NOMO-1 (cell line): ENCODE results near the gene NR2C2AP.

Source experiments
- DNase-seq, 2 experiments: peaks; one replicate each; lab custom pipeline; 2025; ENCODE audit not compliant: unreplicated experiment in 2 of 2; lab: John Stamatoyannopoulos, UW

Gene NR2C2AP

DNA sequence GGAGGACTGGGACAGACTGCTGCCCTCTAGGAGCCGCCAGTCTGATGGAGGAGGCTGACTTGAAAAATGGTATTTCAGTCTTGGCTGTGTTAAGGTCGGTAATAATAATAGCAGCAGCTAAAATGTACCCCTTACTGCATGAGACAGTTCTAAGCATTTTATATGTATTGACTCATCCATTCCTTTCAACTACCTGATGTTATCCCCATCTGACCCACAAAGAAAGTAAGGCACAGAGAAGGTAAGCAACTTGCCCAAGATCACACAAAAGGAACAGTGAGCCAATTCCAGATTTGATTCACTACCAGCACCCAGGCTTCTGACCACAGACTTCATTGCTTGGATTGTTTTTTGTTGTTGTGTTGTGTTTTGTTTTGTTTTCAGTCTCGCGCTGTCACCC lies 12.6 kb upstream of the NR2C2AP start:
- DNase-seq = no peak

DNA sequence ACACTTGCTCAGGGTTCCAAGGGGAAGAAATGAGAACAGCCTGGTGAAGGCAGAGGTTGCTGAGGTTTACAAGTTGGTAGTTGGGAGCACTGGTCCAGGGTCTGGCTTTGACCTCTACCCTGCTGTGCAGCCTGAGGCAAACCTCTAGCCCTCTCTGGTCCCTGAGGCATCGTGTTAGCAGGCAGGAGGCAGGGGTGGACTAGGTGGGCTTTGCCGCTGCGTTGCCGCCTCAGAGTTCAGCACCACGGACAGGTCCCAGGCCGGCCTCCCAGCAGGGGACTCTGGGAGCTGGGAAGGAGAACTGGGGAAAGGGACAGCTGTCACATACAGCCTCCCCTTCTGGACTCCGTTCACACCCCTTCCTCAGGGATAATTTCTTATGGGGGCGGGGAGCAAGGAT lies 11.7 kb upstream of the NR2C2AP start:
- peak; percentile 8 to 15 for DNase-seq

DNA sequence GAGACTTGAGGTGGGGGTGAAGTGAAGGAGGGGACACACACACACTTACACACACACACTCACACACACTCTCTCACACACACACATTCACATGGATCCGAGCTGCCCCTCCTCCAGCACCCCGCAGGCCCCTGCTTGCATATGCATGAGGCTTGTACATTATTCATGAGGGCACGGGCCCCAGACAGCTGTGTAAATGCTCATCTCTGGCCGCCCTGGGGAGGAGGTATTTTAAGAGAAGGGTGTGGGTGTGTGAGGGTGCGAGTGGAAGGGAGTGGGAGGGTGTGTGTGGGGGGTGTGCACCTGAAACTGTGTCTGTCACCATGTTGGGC lies 10.9 kb upstream of the NR2C2AP start:
- DNase-seq = no peak

DNA sequence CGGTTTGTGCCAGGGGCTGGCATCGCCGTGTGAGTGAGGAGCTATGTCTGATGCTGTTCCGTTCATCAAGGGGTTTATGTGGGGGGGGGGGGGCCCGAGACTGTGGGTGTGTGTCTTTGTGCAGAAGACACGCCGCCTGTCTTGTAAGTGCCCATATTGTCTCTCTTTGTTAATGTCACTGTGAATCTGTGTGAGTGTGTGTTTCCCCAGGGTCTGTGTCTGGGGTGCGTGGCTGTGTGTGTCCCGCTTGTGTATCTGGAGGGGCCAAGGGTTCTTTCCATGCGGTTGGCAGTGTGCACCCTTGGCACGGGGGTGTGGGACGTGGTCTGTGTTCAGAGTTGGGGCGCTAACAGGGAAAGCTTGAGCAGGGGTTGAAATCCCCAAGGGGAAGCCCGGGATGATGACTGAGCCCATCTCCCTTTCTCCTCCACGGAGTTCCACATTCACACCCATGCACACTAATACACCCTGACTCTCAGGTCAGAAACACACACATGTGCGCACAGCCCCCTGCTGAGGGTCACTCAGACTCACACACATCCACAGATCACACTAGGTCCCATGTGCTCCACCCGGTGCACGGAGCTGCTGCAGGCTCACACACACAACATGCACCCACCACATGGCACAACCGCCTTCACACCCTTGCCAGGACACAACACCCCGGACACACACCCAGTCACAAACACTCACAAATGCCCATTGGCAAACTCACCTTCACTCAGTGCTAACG lies 10.4 kb upstream of the NR2C2AP start:
- no peak for DNase-seq

DNA sequence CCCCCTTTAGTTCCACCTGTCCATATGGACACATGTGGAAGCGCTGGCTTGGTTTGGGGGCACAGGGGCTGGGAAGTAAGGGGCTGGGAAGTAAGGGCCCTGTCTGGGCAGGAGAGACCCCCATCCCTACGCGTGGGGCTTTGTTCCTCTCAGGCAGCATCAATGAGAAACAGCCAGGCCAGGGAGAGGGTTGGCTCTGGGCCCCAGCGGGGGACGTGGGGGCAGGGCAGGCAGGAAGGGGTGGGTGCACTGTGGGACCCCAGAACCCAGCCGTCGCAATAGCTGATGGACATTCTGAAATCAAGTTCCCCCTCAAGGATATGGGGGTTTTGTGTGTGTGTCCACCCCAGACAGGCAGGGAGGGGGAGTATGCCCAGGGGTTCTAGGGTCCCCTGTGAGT lies 9.7 kb upstream of the NR2C2AP start:
- no peak for DNase-seq

DNA sequence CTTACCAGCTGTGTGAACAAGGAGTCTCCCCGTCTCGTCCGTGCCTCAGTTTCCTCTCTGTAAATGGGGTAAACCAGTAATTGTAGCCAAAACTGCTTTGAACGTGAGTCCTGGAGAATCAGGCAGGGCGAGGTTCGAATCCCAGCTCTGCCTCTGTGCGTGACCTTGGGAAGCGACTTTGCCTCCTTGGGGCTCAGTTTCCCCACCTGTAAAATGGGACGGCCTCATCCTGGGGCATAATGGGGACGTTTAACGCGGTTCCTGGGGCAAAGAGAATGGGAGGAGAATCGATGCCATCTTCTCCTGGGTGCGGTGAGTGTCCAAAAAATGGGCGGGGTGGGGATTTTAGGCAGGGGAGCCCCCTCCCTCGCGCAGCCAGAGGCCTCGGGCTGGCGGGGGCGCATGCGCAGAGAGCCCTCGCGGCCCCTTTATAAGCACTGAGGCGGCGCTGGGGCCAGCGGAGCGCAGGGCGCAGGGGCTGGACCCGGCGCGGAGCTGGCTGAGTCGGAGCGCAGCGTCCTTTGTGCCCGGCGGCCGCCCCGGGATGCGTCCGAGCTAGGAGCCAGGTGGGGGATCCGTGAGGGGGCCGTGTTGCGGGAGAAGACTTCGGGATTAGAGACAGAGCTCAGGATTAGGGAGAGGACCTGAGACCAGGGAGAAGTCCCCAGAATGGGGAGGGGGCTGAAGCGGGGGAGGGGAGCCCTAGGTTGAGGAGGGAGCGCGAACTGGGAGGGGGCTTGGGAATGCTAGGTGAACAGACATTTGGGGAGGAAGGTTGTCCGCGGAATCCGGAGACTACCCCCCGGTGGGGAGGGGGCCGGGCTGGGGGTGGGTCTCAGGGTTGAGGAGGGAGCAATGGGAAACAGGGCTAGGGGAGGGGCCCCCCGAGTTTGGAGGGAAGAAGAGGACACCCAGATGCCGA lies 8.5 kb upstream of the NR2C2AP start, which contains the start of gene NCAN:
Gene NCAN (plus strand): TSS at position 460 of the 922 bp plus-strand sequence. CDS start 4,996 bp downstream, outside the sequence.
- no peak for DNase-seq

DNA sequence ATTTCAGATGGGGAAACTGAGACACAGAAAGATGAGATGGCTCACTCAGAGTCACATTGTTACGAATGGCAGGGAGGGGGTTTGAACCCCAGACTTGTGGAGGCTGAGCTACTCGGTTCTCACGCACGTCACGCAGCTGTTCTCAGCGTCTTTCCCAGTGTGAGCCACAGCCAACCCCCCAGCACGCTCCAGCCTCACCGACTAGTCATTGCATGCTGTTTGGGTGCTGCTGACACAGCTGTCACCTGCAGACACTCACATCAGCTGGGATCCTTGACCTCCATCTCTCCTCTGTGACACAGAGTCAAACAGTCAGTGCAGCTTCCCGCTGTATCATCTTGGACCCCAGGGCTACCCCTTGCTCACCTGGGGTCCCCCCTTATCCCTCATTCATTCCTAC lies 6.2 kb upstream of the NR2C2AP start:
- no peak for DNase-seq

DNA sequence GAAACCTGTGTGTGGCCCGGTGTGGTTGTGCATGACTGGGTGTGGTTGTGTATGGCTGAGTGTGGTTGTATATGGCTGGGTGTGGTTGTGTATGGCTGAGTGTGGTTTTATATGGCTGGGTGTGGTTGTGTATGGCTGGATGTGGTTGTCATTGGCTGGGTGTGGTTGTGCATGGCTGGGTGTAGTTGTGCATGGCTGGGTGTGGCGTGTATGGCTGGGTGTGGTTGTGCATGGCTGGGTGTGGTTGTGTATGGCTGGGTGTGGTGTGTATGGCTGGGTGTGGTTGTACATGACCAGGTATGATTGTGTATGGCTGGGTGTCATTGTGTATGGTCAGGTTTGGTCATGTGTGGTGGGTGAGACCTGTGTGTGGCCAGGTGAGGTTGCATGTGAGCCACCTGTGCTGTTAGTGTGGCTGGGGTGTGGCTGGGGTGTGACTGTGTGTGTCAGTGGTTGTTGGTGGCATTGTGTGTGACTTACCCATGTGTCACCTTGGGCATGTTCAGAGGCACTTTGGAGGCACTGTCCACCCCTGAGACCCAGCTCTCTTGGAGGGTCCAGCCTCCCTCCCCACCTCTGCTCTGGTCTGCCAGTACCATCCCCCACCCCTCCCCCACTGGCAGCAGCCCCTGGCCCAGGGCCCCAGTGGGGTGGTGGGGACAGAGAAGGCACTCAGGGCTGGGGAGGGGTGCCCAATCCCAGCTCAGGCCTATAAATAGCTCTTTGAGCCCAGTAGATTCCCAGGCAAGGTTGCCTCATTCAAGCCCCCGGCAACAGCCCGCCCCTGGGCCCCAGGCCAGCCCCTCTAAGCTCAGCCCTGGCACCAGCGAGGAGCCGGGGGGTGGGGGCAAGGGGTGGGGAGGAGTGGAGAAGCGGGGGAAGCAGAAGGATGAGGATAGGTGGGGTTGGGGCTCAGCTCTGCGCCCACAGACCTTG lies 4.7 kb upstream of the NR2C2AP start:
- no peak for DNase-seq

DNA sequence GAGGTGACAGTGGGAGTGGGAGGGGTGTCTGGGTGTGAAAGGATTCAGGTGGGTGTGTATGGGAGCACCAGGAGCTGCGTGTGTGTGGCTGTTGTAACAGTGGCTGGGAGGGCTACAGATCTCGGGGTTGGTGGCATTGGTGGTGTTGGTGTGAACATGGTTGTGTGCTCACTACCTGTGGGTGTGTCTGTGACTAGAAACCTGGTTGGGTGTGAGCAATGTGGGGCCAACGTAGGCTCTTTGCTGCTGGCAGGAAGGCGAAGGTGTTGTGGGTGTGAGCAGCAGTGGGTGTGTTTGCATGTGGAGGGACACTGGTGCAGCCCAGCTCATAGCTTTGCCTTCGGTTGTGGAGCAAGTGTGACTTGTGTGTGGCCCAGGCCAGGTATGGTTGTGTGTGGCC lies 3.7 kb upstream of the NR2C2AP start:
- DNase-seq = no peak

DNA sequence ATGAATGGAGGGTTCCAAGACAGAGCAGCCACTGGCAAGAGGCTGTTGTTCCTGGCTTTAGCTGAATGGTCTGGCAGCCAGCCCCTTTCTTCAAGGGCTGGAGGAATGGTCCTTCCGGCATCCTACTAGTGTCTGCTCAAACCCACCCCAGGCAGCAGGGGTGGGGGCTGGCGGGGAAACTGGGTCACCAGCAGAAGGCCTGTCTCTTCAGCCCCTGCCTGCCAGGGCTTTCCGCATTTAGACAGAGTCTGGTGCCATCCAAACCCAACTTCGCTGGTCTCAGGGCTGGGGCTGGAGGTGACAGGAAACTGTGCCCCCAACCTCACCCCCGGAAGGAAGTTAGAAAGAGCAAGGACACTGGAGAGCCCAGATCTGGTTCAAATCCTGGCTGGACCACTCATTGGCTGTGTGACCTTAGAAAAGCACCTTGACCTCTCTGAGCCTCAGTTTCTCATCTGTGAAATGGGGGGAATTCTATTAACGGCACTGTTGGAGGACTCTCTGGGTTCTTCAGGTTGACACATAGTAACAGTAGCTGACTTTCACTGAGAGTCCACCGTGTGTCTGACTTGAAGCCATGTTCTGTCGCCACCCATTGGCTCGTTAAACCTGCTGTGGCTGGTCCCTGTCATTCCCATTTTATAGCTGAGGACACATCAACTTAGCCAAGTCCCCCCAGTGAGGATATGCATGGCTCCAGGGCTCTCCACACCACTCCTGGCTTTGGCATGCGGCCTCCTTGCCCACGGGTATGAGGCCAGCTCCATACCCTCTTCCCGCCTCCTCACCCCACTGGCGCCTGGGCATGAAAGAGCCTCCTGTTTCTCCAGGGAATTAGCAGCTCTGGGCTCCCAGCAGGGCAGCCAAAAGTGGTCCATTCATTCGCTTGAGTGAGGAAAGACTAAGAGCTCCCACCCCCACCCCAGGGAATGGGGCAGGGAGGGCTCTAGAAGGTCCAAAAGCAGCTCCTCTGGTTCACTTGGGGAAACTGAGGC lies 2.5 kb upstream of the NR2C2AP start:
- DNase-seq = no peak

DNA sequence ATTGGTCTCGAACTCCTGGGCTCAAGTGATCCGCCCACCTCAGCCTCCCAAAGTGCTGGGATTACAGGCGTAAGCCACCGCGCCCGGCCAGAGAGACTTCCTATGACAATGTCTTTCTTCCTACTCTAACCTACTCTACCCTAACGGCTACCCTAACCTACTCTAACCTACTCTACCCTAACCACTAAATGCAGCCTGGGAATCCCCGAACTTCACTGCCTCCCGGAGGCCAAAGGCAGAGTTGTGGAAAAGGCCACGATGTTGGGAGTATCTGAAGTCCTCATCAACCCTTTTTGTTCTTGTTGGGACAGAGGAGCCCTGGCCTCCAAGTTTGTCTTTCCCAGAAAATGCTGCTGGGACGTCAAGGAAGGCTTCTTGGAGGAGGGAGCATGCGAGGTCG lies 967 bp upstream of the NR2C2AP start:
- no peak for DNase-seq

DNA sequence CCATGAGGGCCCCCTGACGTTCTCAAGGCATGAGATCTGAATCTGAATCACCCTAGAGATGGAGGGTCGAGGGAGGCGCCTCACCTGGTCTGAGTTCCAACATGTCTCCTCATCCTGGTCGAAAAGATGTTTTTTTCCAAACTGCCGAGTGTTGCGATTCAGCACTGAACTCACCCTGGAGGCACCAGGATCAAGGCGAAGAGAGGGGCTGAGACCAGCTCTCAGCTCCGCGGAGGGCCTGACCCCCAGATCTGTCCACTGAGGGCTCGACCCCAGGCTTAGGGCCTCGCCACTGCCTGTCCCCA lies 555 bp downstream of the NR2C2AP start:
- no peak for DNase-seq

DNA sequence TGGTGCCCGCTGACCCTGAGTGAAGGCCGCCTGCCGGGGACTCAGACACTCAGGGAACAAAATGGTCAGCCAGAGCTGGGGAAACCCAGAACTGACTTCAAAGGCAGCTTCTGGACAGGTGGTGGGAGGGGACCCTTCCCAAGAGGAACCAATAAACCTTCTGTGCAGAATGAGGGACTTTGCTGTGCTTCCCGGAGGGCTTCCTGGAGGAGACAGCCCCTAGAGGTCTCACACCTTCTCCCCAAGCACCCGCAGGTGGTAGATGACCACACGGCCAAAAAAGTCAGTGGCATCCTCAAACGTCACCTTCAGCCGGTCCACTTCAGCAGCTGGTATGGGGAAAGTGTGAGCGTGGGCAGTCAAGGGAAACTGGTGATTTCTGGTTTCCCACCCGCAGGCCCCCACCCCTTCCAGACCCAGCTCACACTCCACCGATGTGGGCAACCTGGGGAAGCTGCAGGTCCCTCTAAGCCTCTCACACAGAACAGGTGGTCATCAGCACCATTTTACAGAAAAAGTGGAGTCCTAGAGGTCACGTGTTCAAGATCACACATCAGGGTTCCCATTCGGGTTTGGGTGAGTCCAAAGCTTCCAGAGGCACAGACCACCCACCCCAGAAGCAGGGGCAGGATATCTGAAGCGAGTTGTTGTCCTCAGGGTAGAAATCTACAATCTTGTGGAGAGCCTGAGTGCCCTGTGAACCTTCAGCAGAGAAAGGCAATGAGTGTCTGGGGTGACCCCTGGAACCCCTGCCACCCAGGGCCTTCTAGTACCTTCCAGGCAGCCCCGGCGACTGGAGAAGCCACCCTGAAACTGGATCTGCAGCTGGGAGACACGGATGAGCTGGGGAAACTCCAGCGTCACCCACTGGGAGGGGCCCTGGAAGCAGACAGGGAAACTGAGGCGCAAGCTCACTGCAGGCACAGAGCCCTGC lies 1.2 kb downstream of the NR2C2AP start:
- DNase-seq = no peak

DNA sequence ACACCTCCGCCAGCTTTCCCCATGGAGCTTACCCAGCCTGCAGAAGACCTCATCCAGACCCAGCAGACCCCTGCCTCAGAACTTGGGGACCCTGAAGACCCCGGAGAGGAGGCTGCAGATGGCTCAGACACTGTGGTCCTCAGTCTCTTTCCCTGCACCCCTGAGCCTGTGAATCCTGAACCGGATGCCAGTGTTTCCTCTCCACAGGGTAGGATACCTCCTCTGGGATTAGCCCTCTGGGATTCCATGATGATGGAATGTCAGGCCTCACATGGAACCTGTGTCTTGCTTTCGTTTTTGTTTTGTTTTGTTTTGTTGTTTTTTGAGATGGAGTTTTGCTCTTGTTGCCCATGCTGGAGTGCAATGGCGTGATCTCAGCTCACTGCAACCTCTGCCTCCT lies 9.3 kb downstream of the NR2C2AP start:
- DNase-seq = no peak

DNA sequence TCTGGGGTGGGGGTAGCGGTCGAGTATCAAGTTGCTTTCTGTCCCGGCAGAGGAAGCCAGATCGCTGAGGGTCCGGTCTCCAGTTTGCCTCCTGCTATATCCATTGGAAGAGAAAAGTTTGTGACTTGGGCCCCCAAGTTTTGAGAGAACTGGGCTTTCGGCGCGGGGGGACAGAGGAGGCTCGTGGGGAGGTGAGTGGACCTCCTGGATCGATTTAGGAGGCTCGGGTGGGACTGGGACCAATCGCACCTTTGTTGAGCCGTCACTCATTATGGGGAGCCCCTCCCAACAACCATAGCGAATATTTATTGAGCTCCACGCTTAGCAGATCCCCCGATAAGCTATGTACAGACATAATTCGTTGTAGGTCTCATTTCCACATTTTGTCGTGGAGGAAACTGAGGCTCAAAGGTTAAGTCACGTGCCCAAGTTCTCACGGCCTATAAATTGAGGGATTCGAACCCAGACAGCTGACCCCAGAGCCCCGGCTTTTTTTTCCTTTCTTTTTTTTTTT lies 10.2 kb downstream of the NR2C2AP start:
- DNase-seq = no peak

DNA sequence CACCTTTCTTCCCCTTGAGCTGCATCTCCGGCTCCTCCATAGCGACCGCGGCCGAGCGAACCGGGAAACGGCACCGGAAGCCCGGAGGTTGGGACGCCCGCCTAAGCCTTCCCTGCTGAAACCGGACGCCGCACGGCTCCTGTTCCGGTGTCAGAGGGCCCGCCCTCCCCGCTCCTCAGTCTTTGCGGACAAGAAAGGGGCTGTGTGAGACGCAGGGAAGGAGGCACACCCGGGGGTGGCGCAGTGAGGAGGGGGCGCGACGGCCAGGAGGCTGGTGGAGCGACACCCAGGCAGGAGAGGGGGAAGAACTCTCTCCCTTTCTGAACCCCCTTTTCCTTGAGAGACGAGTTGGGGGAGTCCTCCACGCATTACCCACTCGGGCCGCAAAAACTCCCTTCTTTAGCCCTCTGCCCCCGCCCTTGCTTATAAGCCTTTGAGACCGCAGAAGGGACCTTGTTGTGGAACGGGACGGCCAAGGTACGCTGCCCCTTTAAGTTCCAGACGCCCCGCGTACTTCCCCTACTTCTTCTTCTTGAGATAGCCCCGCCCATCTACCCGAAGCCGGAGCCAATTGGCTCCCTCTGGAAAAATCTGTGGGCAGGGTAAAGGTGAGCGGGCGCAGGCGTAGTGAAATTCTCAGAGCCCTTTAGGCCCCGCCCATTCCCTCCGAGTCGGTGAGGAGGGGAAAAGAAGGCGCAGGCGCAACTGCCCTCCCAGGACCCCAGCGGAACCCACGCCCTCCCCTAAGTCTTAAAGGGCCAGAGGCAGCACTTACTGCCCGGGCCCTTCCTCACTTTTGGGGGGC lies 10.9 kb downstream of the NR2C2AP start, which contains the start of the genes BORCS8 and RFXANK:
Gene BORCS8 (minus strand): TSS at position 75 of the 805 bp plus-strand sequence. CDS start 35 bp downstream, at position 40.
Gene RFXANK (plus strand): TSS at position 181 of the 805 bp plus-strand sequence. CDS start 1,689 bp downstream, outside the sequence.
- peak; percentile 98 to 99 for DNase-seq

DNA sequence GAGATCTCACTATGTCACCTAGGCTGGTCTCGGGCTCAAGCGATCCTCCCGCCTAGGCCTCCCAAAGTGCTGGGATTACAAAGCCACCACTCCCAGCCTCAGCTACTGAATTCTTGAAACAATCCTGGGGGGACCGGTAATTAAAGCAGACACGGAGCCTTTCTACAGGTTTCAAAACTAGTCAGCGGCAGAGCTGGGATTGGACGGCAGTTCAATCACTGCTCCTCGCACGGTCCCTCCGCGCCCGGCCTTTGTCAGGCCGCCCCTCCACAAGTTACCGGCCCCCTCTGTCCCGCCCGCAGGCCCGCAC lies 11.5 kb downstream of the NR2C2AP start:
- no peak for DNase-seq

DNA sequence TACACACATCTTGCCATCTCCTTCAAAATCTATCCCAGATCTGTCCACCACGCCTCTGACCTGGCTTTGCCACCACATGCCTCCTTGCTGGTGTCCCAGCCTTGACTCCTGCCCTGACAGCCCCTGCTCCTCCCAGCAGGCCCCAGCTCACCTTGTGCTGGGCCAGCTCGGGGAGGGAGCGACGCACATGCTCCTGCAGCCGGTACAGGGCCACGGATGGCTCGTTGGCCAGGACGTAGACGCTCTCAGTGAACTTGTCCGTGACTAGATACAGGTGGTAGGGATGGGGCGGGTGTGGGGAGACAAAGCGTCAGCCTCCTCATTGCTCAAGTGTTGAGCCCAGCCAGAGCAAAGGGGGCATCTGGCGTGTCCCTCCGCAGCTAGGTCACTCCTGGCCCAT lies 16.5 kb downstream of the NR2C2AP start:
- DNase-seq = no peak
